Muscle of arm (tissue), 14 donors: ENCODE results near the gene PPP4R1. TPM values are rescaled to one million over a fixed set of nuclear protein-coding genes. Genes with fewer than 3 reads are reported as not detected.
"Not testable (repeated sequence)": the region's sequence is repeated elsewhere in the genome, so short reads cannot be mapped to it uniquely, and the experiment has no call there.

Experiments
- DNase-seq: peaks from one replicate; pipeline ENCODE4 v3.0.0-alpha.2; 2013
- long read RNA-seq, 11 donors: transcript quantifications; one replicate each; lab custom pipeline, GENCODE V29; 2026
- polyA plus RNA-seq, 12 donors: library from polyadenylated mRNA; unstranded; fragments of 120-200 nt; gene quantifications; one replicate each; pipeline ENCODE4 v1.2.1, GENCODE V29; 2013; ENCODE audit not compliant: insufficient read length in 12 of 12

PPP4R1 gene, protein sequence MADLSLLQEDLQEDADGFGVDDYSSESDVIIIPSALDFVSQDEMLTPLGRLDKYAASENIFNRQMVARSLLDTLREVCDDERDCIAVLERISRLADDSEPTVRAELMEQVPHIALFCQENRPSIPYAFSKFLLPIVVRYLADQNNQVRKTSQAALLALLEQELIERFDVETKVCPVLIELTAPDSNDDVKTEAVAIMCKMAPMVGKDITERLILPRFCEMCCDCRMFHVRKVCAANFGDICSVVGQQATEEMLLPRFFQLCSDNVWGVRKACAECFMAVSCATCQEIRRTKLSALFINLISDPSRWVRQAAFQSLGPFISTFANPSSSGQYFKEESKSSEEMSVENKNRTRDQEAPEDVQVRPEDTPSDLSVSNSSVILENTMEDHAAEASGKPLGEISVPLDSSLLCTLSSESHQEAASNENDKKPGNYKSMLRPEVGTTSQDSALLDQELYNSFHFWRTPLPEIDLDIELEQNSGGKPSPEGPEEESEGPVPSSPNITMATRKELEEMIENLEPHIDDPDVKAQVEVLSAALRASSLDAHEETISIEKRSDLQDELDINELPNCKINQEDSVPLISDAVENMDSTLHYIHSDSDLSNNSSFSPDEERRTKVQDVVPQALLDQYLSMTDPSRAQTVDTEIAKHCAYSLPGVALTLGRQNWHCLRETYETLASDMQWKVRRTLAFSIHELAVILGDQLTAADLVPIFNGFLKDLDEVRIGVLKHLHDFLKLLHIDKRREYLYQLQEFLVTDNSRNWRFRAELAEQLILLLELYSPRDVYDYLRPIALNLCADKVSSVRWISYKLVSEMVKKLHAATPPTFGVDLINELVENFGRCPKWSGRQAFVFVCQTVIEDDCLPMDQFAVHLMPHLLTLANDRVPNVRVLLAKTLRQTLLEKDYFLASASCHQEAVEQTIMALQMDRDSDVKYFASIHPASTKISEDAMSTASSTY
- 100 to 1,000 TPM in 1 of 12 donors, 10 to 100 TPM in 10, not detected in 1; 50.5 to 103 (median 67.9) TPM for polyA plus RNA-seq
- long read RNA-seq, donor 1, partial matches to known transcripts: 0 of 7 reads
- long read RNA-seq, donor 1, other reads (novel, unspliced or antisense): 0 of 7 reads
- long read RNA-seq, donor 2, transcript PPP4R1-202 (20 exons, 3,885 nt): major isoform, 8 of 11 reads
- long read RNA-seq, donor 2, partial matches to known transcripts: 0 of 11 reads
- long read RNA-seq, donor 2, other reads (novel, unspliced or antisense): 0 of 11 reads
- long read RNA-seq, donor 3, partial matches to known transcripts: 0 of 1 reads
- long read RNA-seq, donor 3, other reads (novel, unspliced or antisense): 0 of 1 reads
- long read RNA-seq, donor 4, partial matches to known transcripts: 0 of 4 reads
- long read RNA-seq, donor 4, other reads (novel, unspliced or antisense): 0 of 4 reads
- long read RNA-seq, donor 5, partial matches to known transcripts: 0 of 9 reads
- long read RNA-seq, donor 5, other reads (novel, unspliced or antisense): 0 of 9 reads
- long read RNA-seq, donor 6: 0 reads
- long read RNA-seq, donor 7, partial matches to known transcripts: 0 of 5 reads
- long read RNA-seq, donor 7, other reads (novel, unspliced or antisense): 0 of 5 reads
- long read RNA-seq, donor 8, partial matches to known transcripts: 10 of 15 reads
- long read RNA-seq, donor 8, other reads (novel, unspliced or antisense): 0 of 15 reads
- long read RNA-seq, donor 9, partial matches to known transcripts: 0 of 3 reads
- long read RNA-seq, donor 9, other reads (novel, unspliced or antisense): 0 of 3 reads
- long read RNA-seq, donor 10, partial matches to known transcripts: 7 of 10 reads
- long read RNA-seq, donor 10, other reads (novel, unspliced or antisense): 0 of 10 reads
- long read RNA-seq, donor 11, partial matches to known transcripts: 5 of 8 reads
- long read RNA-seq, donor 11, other reads (novel, unspliced or antisense): 0 of 8 reads

DNA sequence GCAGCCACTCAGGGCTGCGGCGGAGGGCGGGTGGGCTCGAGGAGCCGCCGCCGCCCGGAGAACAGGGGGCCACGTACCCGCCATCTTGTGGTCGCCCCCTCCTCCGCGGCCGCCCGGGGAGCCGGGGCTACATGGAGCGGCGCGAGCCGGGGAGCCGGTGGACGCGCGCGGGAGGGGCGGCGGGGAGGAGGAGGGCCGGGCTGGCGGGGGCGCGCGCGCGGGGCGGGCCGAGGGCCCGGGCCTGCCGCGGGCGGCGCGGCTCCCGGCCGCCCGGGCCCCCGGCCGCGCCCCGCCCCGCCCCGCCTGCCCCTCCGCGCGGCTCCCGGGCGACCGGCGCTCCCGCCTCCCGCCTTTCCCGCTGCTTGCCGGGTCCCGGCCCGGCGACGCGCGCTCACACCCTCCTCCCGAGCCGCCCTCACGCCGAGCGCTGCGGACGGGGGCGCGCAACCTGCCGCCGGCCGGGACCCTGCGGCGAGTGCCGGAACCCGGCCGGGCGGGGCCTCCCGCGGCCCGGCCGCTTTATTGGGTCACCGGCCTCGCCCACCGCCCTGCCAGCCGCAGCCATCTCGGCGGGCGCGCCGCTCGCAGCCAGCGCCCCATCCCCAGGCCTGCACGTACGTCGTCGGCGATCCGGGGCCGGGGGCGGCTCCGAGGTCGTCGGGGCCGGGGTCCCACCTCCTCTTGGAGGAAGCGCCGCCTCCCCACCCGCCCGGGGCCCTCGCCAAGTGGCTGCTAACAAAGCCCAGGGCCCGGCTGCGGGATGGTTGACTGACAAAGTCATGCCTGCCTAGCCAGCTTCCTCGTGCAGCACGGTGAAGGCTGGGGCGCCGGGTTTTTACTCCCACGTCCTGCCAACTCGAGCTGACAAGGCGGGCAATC, at the start of gene PPP4R1:
Gene PPP4R1, minus strand, starts transcription at position 159 of the 879 bp plus-strand sequence. Its CDS starts 75 bp downstream, at position 84.
- peak; percentile 68 for DNase-seq

DNA sequence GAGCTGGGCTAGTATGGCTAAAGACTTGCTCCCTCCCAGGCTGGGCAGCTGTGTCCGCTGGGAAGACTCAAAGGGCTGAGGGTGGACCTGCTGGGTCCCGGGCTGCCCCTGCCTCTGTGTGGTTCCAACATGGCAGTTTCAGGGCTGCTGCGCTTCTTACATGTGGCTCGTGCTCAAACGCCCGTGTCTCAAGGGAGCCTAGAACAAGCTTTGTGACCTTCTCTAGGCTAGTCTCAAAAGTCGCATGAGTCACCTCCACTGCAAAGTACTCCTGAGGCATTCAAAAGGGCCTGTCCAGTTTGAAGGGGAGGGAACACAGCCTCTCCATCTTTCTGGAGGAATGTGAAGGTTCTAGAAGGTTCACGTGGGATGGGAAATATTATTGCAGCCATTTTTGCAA, 49.0 kb upstream of the PPP4R1 start:
- no peak for DNase-seq

DNA sequence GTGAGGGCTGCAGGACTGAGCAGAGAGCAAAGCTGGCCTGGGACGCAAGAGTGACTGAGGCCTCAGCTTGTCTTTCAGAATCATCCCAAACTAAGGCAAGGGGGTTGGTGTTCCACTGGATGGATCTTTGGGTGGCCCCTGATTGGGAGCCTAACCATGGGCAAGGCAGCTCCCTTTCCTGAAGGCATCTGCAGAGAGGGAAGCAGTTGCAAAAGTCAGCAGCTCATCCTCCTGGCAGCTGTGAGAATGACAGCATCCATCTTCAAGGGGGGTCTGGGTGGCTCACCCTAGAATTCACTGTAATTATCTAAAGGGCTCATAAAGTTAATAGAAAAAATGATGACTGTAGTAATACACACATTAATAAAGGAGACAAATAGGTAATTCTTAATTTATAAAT, 47.2 kb upstream of the PPP4R1 start:
- DNase-seq: no peak

DNA sequence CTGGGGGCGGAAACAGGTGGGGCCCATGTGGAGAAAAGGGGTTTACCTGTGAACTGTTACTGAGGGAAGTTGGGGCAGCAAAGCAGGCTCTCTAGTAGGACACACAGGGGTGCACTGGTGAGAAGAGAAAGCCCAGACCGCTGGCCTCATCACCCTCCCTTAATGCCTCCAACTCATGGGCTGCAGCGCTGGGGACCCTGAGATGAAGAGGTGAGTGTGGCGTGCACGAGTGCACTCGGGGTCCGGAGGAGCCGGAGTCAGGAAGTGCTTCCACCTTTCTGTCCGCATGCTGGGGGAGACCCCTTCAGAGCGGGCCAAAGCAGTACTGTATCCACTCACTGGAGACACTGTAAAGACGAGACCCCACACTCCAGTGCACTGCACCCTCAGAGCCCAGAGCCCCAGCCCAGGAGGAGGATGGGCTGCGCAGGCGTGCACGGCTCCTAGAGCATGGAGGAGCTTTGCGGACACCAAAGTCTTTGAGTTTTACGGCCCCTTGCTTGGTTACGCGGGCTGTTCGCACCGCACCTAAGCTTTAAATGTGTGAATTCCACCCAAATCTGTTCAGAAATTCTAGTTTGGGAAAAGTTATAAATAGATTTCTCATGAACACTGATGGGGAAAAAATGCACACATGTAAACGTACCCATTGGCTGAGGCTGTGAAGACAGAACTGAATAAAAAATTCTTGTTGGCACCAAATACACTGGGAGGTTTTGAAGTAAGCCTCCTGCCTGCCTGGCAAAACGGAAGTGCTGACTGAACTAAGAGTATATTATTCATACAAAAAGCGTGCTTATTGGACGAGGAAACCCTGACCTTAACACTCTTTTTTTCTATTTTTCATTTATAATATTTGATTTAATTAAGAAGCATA, 45.4 kb upstream of the PPP4R1 start:
- DNase-seq: no peak

DNA sequence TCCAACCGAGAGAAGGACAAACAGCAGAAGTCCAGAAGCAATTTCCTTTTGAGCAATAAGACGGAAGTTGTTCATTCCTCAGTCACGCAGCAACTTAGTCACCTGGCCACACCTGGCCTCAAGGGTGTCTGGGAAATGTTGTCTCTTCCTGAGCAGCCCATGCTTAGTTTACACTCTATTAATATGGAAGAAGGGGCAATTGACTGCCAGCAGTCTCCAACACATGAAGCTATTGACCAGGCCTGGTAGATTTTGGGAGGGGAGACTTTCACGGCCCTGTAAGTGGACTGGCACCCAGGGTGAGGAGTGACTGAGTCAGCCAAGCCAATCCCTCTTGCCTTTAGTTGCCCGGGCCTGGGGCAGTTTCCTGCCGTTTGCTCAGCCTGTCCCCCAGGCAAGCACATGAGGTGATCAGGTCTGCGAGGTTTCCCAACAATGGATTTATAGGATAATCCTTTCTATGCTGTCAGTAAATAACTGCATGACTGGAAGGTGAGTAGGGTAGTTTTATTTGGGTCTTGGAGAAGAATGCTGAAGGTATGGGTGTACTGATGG, 43.8 kb upstream of the PPP4R1 start:
- no peak for DNase-seq

DNA sequence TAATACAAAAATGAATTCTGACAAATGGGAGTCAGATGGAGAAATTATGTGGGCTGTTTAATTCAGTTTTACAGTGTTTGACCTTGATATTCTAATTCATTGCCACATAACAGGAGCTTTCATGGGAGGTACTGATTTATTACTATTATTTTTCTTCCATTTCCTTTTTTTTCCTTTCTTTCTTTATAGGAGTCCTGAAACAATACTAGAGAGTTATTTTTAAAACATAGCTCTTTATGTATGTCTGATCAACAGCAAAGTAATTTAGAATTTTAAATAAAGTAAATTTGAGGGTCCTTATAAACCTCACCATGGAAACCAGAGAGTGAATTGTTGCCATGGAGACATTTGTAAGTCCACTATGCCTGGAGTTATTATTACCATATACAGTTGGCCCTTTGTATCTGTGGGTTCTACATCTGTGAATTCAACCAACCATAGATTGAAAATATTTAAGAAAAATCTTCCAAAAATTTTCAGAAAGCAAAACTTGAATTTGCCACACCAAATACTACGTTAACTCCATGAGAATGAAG, 40.9 kb upstream of the PPP4R1 start:
- DNase-seq: no peak

DNA sequence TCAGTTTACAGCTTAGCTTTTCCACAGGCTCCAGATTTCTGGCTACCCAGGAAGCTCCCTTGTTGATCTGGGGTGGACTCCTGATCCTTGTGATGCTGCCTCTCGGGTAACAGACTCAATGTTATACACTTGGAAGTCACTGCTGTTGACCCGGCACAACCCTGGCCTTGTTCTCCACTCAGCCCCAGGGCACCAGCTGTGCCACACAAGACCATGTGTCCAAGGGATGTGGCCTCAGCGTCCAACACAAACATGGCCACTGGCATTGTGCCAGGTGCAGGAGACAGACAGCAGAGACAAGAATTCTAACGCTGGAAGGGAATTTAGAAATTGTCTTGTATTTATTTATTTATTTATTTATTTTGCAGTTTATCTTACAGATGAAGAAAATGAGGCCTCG, 39.0 kb upstream of the PPP4R1 start:
- no peak for DNase-seq

DNA sequence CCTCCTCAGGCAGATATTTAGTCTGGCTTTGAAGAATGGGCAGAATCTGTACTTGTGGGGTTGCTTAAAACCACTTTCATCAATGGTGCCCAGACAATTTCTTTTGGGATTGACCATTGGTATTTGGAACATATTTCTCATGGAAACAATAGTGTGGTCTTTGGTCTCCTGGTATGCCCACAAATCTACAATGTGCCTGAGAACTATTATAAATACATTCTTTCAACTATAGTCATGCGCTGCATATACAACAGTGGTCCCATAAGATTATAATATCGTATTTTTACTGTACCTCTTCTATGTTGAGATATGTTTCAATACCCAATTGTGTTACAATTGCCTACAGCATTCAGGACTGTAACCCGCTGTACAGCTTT, 34.8 kb upstream of the PPP4R1 start:
- no peak for DNase-seq

DNA sequence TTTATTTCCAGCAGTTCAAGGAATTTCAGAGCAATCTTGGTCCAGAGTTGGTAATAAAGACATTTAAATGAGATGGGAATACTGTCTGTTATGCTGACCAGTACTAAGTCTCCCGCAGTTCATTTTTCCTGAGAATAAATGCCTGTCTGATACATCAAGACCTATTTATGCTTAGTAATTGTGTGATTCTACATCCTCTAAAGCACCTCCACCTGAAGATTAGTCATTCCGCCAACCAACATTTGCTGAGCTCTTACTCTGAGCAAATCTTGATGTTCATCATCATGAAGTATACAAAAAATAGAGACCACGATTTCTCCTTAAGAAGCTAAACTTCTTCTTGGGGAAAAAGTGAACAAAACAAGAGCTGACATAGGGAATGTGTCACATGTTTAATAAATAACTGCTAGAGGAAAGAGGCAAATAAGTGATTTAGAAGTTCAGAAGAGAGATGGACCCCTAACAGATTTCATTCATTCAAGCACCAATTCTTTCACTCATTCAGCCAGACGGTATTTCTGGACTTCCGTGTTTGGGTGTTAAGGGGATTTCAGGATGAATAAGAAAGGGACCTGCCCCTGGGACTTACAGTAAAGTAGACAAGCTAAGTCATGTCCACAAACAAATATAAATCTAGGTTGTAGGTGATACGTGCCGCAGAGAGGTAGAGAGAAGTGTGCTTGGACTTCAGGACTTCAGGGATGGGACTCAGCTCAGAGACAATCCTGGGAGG, 34.2 kb upstream of the PPP4R1 start:
- DNase-seq: no peak

DNA sequence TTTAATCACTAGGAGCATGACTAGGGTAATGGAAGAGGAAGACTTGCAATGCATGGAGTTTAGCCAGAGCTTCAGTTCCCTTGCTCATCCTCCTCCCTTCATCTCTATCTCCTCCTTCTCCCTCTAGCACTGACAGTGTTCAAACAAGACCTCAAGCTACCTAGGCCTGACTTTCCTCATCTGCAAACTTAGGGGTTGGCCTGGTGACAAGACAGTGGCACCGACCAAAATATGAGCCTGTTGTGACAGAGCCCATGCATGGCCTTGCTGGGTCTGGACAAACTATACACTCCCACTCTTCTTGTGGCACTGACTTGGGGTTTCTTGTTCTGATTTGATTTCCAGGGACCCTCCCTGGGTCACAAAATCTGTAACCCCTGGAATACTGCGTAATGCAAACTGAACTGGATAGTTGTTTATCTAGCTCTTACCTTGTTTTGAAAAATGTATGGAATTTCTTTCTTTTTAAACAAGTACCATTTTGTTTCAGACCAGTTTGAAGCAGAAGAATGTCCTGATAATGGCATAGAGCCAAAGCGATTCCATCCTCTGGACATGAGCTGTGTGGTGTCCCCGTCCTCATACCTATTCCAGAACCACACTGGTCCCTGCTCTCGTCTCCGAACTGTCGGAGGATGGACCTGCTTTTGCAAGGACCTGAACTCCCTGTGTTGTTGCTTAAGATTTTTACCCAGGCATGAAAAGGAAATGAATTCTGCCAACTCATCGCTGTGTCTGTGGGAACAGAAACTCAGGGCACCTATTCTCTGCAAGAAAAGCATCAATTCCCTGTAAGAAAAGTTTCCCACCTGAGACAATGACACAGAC, 33.4 kb upstream of the PPP4R1 start:
- DNase-seq: no peak

DNA sequence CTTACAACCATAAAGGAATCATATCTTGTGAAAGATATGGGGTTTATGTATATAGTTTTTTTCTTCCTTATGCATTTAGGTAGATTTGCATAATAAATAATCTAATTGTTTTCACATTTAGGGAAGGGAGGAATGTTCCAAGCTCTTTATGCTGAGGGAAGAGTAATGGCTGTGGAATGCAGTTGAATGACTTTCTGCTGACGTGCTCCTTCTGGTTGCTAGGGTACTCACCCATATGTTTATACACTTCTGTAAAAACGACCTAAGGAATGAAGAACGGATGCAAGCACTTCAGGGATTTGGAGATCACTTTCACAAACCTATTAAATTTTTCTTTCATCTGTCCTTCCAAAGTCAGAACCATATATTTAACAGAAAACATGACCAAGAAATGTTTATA, 29.2 kb upstream of the PPP4R1 start:
- peak; percentile 86 for DNase-seq

DNA sequence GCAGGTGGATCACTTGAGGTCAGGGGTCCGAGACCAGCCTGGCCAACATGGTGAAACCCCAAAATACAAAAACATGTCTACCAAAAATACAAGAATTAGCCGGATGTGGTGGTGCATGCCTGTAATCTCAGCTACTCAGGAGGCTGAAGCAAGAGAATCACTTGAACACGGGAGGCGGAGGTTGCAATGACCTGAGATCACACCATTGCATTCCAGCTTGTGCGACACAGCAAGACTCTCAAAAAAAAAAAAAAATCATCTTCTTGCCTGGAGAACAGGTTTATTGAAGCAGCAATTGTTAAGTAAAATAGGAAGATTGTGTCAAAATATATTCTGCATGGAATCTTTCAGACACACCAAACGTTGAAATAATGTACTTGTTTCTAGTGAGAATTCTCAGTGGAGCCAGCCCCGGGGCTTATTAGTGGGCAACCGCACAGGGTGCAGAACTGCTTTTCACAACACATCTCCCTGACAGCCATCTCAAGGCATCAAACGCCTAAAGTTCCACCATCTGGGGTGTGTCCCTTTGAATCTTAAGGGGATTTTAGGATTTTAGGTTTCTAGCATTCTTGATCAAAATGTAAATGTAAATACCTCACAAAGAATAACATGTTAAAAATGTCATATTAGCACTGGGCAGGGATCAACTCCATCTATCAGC, 28.6 kb upstream of the PPP4R1 start:
- DNase-seq: no peak

DNA sequence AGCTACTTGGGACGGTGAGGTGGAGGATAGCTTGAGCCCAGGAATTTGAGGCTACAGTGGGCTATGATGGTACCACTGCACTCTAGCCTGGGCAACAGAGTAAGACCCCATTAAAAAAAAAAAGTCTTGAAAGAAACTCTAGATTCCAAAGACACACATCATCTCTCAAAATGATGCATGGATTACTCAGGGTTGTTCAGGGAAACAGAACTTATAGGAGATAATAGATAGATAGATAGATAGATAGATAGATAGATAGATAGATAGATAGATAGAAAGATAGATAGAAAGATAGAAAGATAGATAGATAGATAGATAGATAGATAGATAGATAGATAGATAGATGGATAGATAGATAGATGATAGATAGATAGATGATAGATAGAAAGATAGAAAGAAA, 26.7 kb upstream of the PPP4R1 start:
- DNase-seq: not testable (repeated sequence)

DNA sequence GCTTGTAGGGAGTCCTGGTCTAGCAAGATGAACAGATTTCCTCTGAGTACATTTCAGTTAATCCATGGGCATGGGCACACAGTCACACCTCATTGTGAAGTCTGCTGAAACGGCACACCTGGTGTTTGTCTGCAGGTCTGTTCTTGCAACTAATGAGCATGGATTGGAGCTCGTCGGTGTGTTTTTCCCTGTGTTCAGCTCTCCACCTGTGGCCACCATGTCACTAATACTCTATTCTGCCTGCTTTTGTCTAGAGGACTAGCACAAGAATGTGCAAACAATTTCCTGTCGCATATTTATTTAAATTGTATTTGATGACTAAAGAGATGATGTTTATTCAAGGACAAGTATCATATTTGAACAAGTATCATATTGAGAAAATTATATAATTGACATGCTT, 24.5 kb upstream of the PPP4R1 start:
- no peak for DNase-seq

DNA sequence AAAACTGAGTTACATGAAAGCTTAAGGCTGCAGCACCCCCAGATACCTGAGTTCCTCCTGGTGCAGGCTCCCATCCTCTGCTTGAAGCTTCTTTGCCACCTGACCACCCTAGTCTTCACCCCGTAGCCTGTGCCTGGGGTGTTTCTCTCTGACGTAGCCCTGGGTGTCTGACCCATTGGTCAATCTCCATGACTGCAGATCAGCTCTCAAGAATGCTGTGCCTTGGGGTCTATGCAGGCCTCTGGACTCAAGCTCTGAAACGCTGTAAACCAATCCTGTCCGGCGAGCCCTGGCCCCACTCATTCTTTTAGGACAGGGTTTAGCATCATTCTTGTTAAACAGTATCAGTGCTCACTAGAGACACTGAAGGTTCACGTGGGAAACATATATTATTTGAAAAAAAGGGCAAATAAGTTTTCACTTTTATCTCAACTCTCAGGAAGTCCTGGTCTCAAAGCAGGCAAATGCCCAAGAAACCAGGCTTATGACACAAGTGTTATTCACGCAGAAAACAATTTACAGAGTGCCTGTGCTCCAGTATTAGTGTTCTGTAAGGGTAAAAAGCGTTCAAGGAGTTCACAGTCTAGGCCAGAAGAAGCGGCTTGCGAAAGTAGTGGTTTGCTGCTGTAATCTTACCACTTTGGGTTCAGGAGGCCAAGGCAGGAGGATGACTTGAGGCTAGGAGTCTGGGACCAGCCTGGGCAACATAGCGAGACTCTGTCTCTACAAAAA, 22.8 kb upstream of the PPP4R1 start:
- DNase-seq: no peak
